Measurements from ENCODE around the gene FOXS1.

The FOXS1 gene

DNA sequence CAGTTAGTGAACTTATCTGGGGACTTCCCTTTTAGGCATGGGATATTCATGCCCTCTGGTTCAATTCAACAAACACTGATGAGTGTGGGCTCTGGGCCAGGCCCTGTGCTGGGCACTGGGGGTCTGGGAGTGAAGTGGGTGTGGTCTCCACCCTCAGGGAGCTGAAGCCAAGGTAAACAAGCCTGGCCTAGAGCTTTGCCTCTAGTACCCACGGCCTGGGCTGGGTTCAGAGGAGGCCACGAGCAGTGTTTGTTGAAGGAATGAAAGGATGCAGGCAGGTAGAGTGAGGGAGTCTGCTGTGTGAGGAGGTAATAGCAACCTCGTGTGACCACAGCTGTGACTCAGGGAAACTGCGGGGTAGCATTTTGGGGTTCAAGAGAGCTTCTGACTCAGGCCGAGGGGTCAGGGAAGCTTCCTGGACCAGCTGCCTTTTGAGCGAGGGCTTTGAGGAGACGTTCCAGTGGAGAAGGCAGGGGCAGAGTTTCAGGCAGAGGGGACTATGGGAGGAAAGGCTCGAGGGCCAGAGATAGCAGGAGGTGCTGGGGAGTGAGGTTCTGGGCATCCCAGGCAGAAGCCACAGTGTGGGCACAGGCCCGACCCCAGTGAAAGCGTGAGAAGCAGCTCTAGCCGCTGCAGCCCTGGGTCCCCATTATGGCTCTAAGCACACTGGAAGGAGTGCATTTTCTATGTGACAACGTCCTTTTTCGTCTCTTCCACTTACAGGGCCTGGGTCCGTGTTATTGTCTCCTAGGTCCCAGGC, 20.7 kb downstream of the FOXS1 start:
- CTCF ChIA-PET = interaction anchor here (0.6 to 5.1 kb wide), 11 partner anchors 17 to 267 kb away, joined by 3 to 81 read pairs (median 8); partner anchors contain the start of genes FOXS1 and PDRG1
- no peak for DNase-seq (ENCODE audit: low spot score)
- POLR2A ChIA-PET (ENCODE audit: low non-redundant PET) = no interaction called here
- TF ChIP-seq CTCF (conservative IDR thresholded peaks at IDR 0.05; ENCODE audit: low read depth) = no peak
- H3K27ac ChIP-seq = no peak overlapping the region

DNA sequence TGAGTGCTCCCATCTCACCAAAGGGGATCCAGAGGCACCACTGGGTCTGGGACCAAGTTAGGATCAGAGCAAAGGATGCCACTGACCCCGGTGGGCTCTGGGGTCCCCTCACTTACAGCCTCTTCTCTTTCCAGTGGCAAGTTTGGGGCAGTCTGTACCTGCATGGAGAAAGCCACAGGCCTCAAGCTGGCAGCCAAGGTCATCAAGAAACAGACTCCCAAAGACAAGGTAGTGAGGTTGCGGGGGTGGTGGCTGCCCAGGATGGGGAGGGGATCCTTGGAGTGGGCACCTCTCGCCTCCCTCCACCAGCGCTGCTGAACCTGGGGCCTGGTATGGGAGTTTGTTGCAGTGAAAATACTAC, 21.3 kb downstream of the FOXS1 start:
- ChIA-PET POLR2A (ENCODE audit: low non-redundant PET) (no interaction called here), CTCF (interaction anchor here (0.6 to 5.1 kb wide), 13 partner anchors 17 to 267 kb away, joined by 3 to 81 read pairs (median 7); partner anchors contain the start of genes FOXS1 and PDRG1)
- no peak for DNase-seq (ENCODE audit: low spot score)
- TF ChIP-seq CTCF (conservative IDR thresholded peaks at IDR 0.05; ENCODE audit: low read depth) = no peak
- H3K27ac ChIP-seq = no peak overlapping the region

DNA sequence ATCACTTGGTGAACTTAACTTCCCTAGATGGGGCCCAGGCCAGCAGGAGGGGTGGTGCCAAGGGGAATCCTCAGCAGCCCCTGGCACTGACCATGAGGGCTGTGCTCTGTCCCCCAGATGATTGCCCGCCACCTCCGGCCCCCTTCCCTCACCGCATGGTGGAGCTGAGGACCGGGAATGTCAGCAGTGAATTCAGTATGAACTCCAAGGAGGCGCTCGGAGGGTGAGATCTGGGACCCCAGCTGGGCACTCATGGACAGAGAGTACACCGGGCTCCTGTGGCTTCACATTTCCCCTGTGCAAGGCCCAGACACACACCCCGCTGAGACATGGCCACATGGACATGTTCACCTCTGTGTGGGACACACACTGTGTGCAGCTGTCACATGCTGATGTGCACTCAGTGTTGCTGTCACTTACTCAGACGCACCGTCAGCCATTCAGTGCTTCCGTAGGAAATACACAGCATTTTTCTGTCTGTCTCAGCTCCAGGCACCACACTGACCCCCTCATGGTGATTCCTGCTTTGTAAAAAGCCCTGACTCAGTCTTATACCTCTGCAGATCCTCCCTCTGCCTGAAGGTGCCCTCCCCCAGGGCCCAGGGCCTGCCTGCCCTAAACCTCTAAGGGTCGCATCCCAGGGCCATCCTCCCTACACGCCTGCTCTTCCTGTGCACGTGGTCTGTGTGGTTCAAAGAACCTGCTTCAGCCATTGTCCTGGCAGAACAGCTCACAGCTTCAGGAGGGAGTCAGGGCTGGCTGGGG, 21.9 kb downstream of the FOXS1 start:
- DNase-seq (ENCODE audit: low spot score) = no peak
- TF ChIP-seq CTCF (conservative IDR thresholded peaks at IDR 0.05; ENCODE audit: low read depth) = no peak
- no peak overlapping the region for H3K27ac ChIP-seq
- ChIA-PET POLR2A (ENCODE audit: low non-redundant PET) (no interaction called here), CTCF (interaction anchor here (0.5 to 5.1 kb wide), 49 partner anchors 9 to 842 kb away, joined by 3 to 81 read pairs (median 6); partner anchors contain the start of genes DUSP15, FOXS1, PDRG1 and TTLL9)

GRCh38 chr20:31822421-31823330, 22.7 kb downstream of the FOXS1 start:
- TF ChIP-seq CTCF (conservative IDR thresholded peaks at IDR 0.05; ENCODE audit: low read depth) = peak; percentile 100
- CTCF ChIA-PET = interaction anchor here (0.5 to 5.1 kb wide), 54 partner anchors 8 to 843 kb away, joined by 3 to 81 read pairs (median 5); partner anchors contain the start of genes DUSP15, FOXS1, PDRG1 and TTLL9
- DNase-seq (ENCODE audit: low spot score) = peak; percentile 92
- POLR2A ChIA-PET (ENCODE audit: low non-redundant PET) = interaction anchor here (0.7 kb wide), 1 partner anchor 226 kb away, joined by 3 read pairs; no protein-coding TSS in a partner anchor
- peak overlapping the region; percentile 28 for H3K27ac ChIP-seq

DNA sequence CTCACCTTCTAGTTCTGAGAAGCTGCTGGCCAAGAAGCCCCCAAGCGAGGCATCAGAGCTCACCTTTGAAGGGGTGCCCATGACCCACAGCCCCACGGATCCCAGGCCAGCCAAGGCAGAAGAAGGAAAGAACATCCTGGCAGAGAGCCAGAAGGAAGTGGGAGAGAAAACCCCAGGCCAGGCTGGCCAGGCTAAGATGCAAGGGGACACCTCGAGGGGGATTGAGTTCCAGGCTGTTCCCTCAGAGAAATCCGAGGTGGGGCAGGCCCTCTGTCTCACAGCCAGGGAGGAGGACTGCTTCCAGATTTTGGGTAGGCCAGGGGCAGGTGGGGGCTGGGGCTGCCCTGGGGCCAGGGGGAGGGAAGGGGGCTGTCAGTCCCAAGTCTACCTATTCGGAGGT, 24.0 kb downstream of the FOXS1 start:
- DNase-seq (ENCODE audit: low spot score) = no peak
- POLR2A ChIA-PET (ENCODE audit: low non-redundant PET) = no interaction called here
- no peak overlapping the region for H3K27ac ChIP-seq
- TF ChIP-seq CTCF (conservative IDR thresholded peaks at IDR 0.05; ENCODE audit: low read depth) = no peak
- CTCF ChIA-PET = interaction anchor here (0.5 to 5.1 kb wide), 4 partner anchors 26 to 254 kb away, joined by 3 to 81 read pairs (median 35); no protein-coding TSS in a partner anchor

Measured in RWPE1 (cell line).